Endothelial cell of umbilical vein (primary cell): ENCODE results near the gene TET2.

ENCODE experiments used
- JUN ChIP-seq: IDR thresholded peaks from 2 replicates; pipeline ENCODE4 v1.6.1; 2011; ENCODE audit warnings: borderline replicate concordance, low read depth; ENCODE audit not compliant: insufficient read length, insufficient read depth
- POLR2AphosphoS5 ChIP-seq: IDR thresholded peaks from 2 replicates; pipeline ENCODE4 v1.6.1; 2012; ENCODE audit warnings: low read depth, mild to moderate bottlenecking, control low read depth, low read length, moderate library complexity; ENCODE audit not compliant: insufficient read depth
- TF ChIP-seq, protein P1 (sequence below), 2 donors: IDR thresholded peaks; 1 replicate in 1 of 2; 2 replicates in 1 of 2; pipeline ENCODE4 v1.5.1; 2011; ENCODE audit warnings: low read length in 2 of 2, mild to moderate bottlenecking in 2 of 2, moderate library complexity in 2 of 2, control low read depth in 1 of 2, inconsistent platforms in 1 of 2, low read depth in 1 of 2; ENCODE audit not compliant: insufficient read depth in 1 of 2; ENCODE audit errors: extremely low read depth in 1 of 2

GRCh38 chr4:105186701-105187161 is 40.1 kb downstream of the TET2 start:
- TF ChIP-seq, protein P1, sequence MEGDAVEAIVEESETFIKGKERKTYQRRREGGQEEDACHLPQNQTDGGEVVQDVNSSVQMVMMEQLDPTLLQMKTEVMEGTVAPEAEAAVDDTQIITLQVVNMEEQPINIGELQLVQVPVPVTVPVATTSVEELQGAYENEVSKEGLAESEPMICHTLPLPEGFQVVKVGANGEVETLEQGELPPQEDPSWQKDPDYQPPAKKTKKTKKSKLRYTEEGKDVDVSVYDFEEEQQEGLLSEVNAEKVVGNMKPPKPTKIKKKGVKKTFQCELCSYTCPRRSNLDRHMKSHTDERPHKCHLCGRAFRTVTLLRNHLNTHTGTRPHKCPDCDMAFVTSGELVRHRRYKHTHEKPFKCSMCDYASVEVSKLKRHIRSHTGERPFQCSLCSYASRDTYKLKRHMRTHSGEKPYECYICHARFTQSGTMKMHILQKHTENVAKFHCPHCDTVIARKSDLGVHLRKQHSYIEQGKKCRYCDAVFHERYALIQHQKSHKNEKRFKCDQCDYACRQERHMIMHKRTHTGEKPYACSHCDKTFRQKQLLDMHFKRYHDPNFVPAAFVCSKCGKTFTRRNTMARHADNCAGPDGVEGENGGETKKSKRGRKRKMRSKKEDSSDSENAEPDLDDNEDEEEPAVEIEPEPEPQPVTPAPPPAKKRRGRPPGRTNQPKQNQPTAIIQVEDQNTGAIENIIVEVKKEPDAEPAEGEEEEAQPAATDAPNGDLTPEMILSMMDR (IDR thresholded peaks at IDR 0.05; ENCODE audit: extremely low read depth in 1 of 2, insufficient read depth in 1 of 2, low read depth in 1 of 2, low read length in 2 of 2) = no peak
- TF ChIP-seq JUN (no peak), POLR2AphosphoS5 (no peak)
